Bronchial epithelial cell (primary cell): ENCODE measurements around the gene C10orf71. TPM values are rescaled to one million over a fixed set of nuclear protein-coding genes. Genes with fewer than 3 reads are reported as not detected.

ENCODE experiments used
- DNase-seq: peaks from one replicate; pipeline ENCODE4 v3.0.0-alpha.2; 2010; ENCODE audit warnings: low read depth
- FAIRE-seq: peaks from 2 replicates; lab custom pipeline; 2011; peaks lifted over from hg19 to GRCh38; lab: Jason Lieb, UNC
- H3K27me3 ChIP-seq: 2 replicates; pipeline ENCODE4 v1.5.1; 2011; ENCODE audit warnings: low read length; ENCODE audit not compliant: control insufficient read depth, insufficient read depth
- H3K36me3 ChIP-seq: 2 replicates; pipeline ENCODE4 v1.5.1; 2011; ENCODE audit warnings: low read length; ENCODE audit not compliant: control insufficient read depth, insufficient read depth
- H3K4me3 ChIP-seq: 2 replicates; pipeline ENCODE4 v1.5.1; 2011; ENCODE audit warnings: mild to moderate bottlenecking, low read depth, low read length, control low read depth
- total RNA-seq: library from RNA; depleted of rRNA; stranded (reverse); fragments of >200 nt; gene quantifications from 2 replicates; pipeline ENCODE4 v1.2.1, GENCODE V29; 2014
- TF ChIP-seq, protein P1 (sequence below): IDR thresholded peaks from 2 replicates; pipeline ENCODE4 v1.5.1; 2011; ENCODE audit warnings: mild to moderate bottlenecking, moderate library complexity, low read length, control low read depth, inconsistent platforms; ENCODE audit not compliant: insufficient read depth, severe bottlenecking

The C10orf71 gene, protein sequence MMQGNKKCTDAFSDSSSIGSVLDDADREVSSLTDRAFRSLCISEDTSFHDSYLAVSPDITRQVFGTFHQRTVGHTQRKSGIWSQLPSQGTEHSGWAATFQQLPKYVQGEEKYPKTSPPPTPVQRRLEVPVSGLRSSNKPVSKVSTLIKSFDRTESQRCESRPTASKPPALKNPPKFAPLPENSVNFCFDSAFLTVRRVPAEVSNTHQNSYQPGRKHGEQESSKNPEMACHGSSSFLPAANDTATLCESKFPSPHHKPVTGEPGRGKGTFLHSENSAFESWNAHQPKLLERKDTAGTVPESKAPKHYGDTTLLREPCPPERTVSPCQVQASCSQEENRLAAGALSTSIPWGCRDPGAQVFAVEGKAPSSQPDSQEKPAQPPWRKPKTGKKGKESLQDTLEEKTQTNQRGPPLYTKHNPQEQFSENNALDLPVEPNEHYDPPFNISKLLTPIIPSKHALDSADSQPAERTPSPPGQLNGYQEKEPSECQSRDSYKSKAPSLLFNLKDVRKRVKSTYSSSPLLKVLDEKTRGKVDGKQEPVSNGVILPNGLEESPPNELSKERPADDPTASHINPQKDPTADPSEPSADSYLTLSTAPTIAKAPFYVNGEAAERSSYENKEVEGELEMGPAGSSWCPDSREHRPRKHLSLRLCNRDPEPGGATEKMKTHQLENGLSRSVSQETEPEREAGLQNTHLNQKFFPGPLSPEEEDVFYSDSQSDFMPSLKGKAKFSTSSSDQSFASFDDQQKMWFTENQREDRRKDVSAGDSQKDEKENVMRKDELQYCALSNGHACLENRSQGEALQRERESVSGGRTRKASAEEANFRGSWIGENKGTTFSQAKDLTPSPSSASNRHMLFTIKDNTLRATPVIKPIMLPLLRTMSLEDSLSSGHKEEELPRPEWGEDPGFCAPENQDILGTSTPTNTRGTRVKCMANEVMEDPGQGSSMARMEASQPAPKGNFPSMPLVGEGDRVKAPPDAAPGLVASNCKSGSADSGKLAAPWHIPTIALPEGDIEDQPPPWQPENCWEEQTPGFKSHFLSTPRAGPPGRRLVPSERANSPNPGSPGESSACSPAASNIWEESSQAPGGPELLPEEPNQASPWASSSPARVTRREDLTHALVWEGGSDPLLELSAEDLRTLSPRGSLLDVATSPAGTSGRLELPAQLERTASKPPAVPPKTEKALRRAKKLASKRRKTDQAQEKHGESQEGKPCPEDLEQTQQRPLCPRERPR (N-terminal part only)
- not detected in 2 replicates for total RNA-seq

DNA sequence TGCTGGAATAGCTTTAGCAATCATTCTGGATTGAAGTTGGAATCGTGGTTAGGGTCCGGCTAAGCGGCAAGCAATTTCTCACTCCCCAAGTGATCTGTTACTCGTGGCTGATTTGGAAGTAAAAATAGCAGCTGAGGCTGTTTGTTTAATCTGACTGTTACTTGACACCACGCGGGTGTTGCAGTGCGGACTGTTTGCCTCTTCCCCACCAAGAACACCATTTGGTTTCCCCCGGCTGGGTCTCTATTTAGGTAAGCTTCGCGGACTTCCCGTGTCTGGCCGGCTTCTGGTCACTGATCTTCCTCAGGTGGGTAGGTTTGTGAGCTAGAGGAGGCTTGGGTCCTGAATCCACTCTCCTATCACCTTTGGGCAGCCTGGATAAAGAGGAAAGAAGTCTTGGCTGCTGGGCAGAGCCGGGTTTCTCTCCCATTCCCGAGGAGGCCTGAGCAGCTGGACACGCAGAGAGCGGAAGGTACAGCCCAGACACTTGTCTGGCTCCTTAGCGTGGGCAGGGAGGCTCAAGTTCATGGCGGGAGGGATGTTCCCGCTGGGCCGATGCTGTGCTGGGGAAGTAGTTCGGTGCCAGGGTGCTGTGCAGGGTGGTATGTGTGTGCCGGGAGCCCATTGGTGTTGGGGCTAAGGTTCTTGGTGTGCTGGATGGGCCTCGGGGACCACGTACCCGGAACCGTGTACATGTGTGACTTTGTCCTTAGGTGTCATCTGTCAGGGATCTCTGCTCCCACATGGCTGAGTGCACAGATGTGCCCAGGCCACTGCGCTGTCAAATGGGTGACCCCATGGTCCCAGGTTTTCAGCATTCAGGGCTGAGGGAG is at the start of gene C10orf71:
TSS of gene C10orf71 (plus strand) at position 188 of the 833 bp plus-strand sequence. CDS start 23,376 bp downstream, outside the sequence.
- TF ChIP-seq, protein P1, sequence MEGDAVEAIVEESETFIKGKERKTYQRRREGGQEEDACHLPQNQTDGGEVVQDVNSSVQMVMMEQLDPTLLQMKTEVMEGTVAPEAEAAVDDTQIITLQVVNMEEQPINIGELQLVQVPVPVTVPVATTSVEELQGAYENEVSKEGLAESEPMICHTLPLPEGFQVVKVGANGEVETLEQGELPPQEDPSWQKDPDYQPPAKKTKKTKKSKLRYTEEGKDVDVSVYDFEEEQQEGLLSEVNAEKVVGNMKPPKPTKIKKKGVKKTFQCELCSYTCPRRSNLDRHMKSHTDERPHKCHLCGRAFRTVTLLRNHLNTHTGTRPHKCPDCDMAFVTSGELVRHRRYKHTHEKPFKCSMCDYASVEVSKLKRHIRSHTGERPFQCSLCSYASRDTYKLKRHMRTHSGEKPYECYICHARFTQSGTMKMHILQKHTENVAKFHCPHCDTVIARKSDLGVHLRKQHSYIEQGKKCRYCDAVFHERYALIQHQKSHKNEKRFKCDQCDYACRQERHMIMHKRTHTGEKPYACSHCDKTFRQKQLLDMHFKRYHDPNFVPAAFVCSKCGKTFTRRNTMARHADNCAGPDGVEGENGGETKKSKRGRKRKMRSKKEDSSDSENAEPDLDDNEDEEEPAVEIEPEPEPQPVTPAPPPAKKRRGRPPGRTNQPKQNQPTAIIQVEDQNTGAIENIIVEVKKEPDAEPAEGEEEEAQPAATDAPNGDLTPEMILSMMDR, result no peak
- Histone ChIP-seq H3K4me3 (no peak within 1 kb of the TSS), H3K27me3 (peaks cover 4% of the 10 kb centered on the region), H3K36me3 (no peaks in the 10 kb centered on the region)
- DNase-seq (no peak), FAIRE-seq (no peak)

DNA sequence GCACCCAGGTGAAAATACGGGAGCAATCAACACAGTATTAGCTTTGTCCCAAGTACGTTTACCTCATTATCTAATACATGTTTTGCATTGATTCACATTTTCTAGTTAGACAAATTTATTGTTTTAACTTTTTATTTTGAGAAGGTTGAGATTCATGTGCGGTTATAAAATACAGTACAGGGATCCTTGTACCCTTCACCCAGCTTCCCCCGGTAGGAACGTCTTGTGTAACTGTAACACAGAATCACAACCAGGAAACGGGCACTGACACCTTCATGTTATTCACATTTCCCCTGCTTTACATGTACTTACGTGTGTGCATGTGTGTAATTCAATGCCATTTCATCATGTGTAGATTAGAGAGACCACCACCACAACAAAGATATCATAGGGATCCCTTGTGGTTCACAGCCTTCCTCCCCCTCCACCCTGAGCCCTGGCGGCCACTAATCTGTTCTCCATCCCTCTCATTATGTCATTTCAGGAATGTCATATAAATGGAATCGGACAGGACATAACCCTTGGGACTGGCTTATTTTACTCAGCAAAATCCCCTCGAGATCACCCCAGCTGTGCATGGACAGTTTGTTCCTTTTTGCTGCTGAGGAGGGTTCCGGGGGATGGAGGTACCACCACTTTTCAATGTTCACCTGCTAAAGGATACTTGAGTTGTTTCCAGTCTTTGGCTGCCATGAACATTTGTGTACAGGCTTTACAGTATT is 46.5 kb upstream of the C10orf71 start:
- Histone ChIP-seq H3K36me3 (no peaks in the 10 kb centered on the region), H3K4me3 (no peak overlapping the region), H3K27me3 (no peaks in the 10 kb centered on the region)
- DNase-seq (no peak), FAIRE-seq (no peak)
- TF ChIP-seq, protein P1, result no peak

DNA sequence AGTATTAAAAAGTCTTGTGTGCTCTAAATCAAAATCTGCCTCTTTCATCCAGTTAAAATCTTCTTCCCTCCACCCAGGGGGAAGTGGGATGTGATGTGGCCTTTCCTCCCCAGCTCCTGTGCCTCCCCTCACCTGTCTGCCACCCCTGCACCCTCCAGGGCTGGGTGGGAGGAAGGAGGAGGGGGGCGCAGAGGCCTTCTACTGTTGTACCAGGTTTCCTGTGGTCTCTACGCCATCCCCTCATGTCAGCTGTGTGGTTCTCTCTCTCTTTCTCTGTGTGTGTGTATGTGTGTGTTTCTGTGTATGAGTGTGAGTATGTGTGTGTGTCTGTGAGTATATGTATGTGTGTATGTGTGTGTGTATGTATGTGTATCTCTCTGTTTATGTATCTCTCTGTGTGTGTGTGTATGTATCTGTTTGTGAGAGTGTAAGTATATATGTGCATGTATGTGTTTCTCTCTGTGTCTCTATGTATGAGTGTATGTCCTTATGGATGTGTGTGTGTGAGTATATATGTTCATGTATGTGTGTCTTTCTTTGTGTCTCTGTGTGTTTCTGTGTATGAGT is 45.5 kb upstream of the C10orf71 start:
- Histone ChIP-seq H3K27me3 (no peaks in the 10 kb centered on the region), H3K36me3 (no peaks in the 10 kb centered on the region), H3K4me3 (no peak overlapping the region)
- FAIRE-seq (no peak), DNase-seq (no peak)
- TF ChIP-seq, protein P1, result no peak

DNA sequence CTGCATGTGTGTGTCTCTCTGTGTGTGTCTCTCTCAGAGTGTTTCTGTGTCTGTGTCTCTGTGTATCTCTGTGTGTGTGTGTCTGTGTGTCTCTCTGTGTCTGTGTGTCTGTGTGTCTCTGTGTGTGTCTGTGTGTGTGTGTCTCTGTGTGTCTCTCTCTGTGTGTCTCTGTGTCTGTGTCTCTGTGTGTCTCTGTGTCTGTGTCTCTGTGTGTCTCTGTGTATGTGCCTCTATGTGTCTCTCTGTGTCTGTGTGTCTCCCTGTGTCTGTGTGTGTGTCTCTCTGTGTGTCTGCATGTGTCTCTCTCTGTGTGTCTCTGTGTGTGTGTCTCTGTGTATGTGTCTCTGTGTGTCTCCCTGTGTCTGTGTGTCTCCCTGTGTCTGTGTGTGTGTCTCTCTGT is 44.8 kb upstream of the C10orf71 start:
- no peaks in the 10 kb centered on the region for H3K27me3 ChIP-seq
- DNase-seq (no peak), FAIRE-seq (peak; percentile 95)
- TF ChIP-seq, protein P1, result no peak
- no peak overlapping the region for H3K4me3 ChIP-seq
- no peaks in the 10 kb centered on the region for H3K36me3 ChIP-seq
